Right ventricle myocardium superior (tissue), 1 donor: Measurements from ENCODE around the gene DMXL1. TPM values are rescaled to one million over a fixed set of nuclear protein-coding genes. Genes with fewer than 3 reads are reported as not detected.
"Not testable (repeated sequence)": the region's sequence is repeated elsewhere in the genome, so short reads cannot be mapped to it uniquely, and the experiment has no call there.

Source experiments
- ATAC-seq: fragments of 200-7000 bp; cut with Tn5 transposase; one replicate; pipeline ENCODE4 v1.9.1; 2020; ENCODE audit warnings: mild to moderate bottlenecking; ENCODE audit not compliant: poor library complexity
- DNase-seq: peaks from one replicate; pipeline ENCODE4 v3.0.0-alpha.2; 2020
- intact Hi-C: fragments of 100-400 bp; cut with DNase I; formaldehyde crosslinking; loops from one replicate; pipeline ENCODE4 v1.11.2; 2022
- total RNA-seq: library from RNA; stranded (reverse); fragmentation: NEBNext Ultra II Directional; extraction: Animal tissue kit (Norgen Biotek cat#: 25700); gene quantifications from one replicate; pipeline ENCODE4 v1.2.1, GENCODE V29; 2021
- donor health status: DM: no; HTN: yes; CAD: no; lungs with severe emphysema.

The DMXL1 gene
- total RNA-seq, 1 donor from 2014 or later, result 23.3 TPM

DNA sequence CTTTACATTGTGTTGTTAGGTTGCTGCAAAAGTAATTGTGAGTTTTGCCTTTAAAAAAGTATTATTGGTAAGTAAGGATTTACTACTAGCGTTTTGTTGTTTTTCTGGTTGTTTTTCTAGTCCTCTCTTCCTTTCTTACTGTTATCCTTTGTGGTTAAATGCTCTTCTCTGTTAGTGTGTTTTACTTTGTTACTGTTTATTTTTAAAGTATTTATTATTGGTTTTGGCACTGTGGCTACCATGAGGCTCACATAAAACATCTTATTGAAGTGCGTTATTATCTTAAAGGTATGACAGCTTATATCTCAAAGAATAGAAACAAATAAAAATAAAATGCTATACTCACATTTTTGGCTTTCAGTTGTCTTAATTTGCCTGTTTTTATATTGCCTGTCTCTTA, 17.6 kb downstream of the DMXL1 start:
- DNase-seq (no peak), ATAC-seq (no peak)
- intact Hi-C loops, result no loop called here

DNA sequence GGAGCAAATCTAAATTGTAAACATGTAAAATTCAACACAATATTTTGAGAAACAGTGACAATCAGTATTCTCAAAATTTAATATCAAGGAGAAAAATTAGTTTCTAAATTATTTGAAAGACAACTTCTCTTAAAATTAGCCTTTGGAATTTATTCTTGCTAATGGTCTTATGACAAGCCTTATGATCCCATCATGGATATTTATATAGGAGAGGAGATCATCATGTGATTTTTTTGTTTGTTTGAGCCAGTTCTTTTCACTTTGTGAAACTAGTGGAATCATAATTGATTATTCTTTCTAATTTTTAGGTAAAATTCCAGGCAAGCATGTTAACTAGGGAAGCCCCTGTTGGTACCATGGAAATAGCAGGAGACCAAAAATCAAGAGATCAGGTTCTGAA, 24.7 kb downstream of the DMXL1 start:
- DNase-seq, result no peak
- intact Hi-C loops, result no loop called here
- ATAC-seq, result no peak

DNA sequence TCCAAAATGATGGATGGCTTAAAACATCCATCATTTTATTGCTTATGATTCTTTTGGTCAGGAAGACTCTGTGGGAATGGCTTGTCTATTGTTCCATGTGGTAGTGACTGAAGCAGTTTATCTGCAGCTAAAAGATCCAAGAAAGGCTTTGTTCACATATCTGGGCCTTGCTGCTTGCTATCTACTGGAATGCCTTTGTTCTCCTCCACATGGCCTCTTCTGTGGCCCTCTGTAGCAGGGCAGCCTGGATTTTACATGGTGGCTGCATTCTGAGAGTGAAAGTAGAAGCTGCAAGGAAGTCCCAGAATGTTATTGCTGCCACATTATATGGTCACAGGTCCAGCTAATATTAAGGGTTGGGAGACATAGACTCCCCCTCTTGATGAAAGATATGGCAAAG, 35.1 kb downstream of the DMXL1 start:
- no peak for DNase-seq
- ATAC-seq, result no peak
- intact Hi-C loops, result no loop called here

DNA sequence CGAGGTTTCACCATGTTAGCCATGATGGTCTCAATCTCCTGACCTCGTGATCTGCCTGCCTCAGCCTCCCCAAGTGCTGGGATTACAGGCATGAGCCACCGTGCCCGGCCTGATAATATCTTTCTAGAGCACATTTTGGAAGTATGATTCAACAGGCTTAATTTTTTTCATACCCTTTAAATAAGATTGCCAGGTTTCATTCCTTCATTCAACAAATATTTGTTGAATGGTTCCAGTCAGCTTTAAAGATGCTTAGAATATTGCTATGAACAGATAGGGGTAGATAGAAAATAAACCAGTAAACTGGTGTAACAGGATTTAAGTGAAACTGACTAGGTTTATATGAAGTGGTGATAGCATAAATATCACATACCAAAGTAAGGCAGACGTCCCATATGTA, 41.3 kb downstream of the DMXL1 start:
- intact Hi-C loops, result no loop called here
- DNase-seq (no peak), ATAC-seq (no peak)

DNA sequence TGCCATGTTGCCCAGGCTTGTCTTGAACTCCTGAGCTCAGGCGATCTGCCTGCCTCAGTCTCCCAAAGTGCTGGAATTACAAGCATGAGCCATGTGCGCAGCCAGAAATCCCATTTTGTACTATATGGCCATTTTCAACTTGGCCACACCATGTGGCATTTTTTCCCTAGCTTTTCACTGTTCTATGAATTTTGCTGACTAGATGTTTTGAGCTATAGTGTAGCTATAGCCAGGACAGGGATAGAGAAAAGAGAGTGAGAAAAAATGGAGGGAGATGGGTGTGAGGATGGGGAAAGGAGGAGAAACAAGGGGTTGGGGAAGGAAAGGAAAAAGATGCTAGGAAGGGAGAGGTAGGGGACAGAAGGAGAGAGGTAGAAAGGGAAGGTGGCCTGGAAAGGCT, 46.4 kb downstream of the DMXL1 start:
- ATAC-seq, result no peak
- no peak for DNase-seq
- intact Hi-C loops, result no loop called here

DNA sequence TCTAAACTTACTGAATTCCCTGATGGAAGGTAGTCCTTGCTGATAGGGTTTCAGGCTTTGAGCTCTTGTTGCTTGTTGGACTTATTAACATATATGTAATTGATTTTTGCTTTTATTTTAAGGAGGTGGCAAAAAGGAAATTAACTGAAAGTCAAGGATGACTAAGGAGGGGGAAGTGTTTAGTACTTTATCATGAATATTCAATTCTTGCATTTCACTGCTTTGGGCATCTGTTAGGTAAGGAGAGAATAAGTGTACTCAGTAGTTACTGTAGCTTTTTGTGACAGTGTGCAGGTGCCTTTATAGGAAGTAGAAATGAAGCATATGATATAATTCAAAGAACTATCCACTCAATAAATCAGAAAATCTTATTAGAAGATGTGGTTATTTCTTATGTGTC, 47.1 kb downstream of the DMXL1 start:
- intact Hi-C loops, result no loop called here
- no peak for ATAC-seq
- no peak for DNase-seq

DNA sequence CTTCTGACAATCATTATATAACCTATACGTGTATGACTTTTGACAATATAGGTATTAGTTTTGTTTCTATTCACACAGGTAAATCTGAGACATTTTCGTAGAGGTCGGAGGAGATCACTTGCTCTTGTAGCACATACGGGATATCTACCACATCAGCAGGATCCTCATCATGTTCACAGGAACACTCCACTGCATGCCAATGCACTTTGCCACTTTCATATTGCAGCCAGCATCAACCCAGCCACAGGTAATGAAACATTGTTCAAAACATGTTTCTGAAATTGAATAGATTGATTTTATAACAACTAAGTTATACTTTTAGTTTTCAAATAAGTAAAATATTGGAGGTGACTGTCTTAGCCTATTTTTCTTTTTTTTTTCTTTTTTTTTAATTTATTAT, 50.0 kb downstream of the DMXL1 start:
- ATAC-seq, result no peak
- intact Hi-C loops, result no loop called here
- no peak for DNase-seq

DNA sequence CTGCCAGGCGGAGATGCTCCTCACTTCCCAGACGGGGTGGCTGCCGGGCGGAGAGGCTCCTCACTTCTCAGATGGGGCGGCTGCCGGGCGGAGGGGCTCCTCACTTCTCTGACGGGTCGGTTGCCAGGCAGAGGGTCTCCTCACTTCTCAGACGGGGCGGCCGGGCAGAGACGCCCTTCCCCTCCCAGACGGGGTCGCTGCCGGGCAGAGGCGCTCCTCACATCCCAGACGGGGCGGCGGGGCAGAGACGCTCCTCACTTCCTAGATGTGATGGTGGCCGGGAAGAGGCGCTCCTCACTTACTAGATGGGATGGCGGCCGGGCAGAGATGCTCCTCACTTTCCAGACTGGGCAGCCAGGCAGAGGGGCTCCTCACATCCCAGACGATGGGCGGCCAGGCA, 51.6 kb downstream of the DMXL1 start:
- ATAC-seq, DNase-seq, intact Hi-C loops: not testable (repeated sequence)

DNA sequence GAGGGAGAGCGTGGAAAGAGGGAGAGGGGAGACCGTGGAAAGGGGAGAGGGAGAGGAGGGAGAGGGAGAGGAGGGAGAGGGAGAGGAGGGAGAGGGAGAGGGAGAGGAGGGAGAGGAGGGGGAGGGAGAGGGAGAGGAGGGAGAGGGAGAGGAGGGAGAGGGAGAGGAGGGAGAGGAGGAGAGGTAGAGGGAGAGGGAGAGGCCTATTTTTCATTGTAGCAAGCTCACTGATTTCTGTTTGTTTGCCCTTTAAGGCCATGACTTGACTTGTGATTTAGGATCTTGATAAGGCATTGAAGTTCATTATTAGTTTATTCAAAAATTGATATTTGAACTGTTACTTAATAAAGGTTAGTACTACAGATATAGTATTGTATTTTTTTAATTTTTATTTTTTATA, 52.4 kb downstream of the DMXL1 start:
- DNase-seq (no peak), ATAC-seq (no peak)
- intact Hi-C loops, result no loop called here

DNA sequence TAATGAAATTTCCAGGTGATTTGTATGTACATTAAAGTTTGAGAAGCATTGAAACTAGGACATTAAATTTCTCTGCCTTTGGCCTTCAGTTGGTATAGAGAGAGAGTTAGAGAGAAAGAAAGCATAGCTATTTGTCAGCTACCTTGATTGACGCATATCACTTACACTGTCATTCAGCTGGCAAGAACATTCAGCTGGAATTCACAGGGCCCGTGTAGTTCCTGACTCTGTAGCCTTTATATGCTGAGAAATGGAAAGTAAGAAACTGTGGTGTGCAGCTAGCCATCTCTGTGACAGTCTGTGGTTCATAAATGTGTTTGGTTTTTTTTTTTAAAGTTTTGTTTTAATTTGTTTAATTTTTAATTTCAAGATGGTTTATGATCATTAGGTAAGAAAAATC, 58.9 kb downstream of the DMXL1 start:
- ATAC-seq (no peak), DNase-seq (no peak)
- intact Hi-C loops, result no loop called here

DNA sequence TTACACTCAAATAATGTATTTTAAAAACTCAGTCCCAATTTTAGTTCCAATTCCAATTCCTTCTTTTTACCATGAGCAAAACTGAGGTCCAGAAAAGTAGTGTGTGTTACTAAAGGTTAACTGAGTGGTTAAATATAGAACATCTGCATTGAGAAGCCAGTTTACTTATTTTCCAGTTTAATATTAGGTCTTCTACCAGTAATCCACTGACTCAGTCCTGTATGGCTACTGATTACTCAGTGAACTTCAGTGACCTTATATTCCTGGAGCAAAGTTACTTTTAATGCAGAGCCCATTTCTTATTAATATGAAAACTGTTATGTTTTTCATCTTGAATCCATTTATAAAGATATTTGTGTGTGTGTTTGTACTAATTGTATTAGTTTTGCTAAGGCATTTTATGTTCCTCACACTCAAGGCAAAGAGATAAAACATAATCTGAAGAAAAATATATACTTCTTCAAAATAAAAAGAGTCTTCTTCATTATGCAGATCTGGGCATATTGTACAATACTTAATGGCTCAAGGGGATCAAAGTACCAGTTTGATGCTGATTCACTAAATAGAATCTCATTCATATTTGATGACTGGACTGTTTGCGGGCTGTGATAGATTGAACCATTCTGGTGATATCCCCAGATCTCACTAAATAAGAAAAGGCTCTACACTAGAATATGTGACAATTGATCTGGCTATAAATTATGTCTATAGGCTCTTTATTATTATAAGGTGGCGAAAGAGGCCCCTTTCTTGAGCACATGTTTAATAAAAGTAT, 60.8 kb downstream of the DMXL1 start:
- ATAC-seq (no peak), DNase-seq (no peak)
- intact Hi-C loops, result no loop called here

DNA sequence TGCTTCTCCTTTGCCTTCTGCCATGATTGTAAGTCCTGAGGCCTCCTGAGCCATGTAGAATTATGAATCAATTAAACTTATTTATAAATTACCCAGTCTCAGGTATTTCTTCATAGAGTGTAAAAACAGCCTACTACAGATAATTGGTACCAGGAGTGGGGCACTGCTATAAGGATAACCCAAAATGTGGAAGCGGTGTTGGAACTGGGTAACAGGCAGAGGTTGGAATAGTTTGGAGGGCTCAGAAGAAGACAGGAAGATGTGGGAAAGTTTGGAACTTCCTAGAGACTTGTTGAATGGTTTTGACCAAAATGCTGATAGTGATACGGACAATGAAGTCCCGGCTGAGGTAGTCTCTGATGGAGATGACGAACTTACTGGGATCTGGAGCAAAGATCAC, 64.9 kb downstream of the DMXL1 start:
- DNase-seq, intact Hi-C loops, ATAC-seq: not testable (repeated sequence)

DNA sequence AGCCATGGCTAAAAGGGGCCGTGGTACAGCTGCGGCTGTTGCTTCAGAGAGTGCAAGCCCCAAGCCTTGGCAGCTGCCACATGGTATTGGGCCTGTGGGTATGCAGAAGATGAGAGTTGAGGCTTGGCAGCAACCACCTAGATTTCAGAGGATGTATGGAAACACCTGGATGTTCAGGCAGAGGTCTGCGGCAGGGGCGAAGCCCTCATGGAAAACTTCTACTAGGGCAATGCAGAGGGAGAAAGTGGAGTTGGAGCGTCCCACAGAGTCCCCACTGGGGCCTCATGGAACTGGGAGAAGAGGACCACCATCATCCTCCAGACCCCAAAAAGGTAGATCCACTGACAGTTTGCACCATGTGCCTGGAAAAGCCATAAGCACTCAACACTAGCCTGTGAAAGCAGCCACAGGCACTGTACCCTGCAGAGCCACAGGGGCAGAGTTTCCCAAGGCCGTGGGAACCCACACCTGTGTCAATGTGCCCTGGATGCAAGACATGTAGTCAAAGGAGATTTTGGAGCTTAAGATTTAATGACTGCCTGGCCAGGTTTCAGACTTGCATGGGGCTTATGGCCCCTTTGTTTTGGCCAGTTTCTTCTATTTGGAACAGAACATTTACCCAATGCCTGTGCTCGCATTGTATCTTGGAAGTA, 65.9 kb downstream of the DMXL1 start:
- ATAC-seq, result no peak
- intact Hi-C loops, result no loop called here
- no peak for DNase-seq

DNA sequence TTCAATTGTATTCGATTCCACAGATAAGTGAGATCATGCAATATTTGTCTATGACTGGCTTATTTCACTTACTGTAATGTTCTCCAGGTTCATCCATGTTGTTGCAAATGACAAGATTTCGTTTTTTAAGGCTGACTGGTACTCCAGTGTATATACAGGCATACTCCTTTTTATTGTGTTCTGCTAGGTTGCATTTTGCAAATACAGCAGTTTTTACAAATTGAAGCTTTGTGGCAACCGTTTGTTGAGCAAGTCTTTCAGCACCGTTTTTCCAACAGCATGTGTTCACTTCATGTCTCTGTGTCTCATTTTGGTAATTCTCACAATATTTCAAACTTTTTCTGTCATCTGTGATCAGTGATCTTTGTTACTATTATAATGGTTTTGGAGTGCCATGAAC, 82.7 kb downstream of the DMXL1 start:
- no peak for ATAC-seq
- intact Hi-C loops, result no loop called here
- no peak for DNase-seq

DNA sequence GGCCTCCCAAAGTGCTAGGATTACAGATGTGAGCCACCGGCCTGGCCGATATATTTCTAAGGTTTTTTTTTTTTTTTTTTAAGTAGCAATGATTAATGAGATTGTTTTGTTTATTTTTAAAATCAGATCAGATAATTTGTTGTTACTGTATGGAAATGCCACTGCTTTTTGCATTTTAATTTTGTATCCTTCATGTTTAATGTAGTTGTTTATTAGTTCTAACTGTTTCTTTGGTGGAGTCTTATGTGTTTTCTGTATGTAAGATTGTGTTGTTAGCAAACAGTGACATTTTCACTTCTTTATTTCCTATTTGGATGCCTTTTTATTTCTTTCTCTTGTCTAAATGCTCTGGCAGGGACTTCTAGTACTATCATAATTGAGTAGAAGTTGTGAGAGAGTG, 87.3 kb downstream of the DMXL1 start:
- ATAC-seq (no peak), DNase-seq (no peak)
- intact Hi-C loops, result no loop called here

DNA sequence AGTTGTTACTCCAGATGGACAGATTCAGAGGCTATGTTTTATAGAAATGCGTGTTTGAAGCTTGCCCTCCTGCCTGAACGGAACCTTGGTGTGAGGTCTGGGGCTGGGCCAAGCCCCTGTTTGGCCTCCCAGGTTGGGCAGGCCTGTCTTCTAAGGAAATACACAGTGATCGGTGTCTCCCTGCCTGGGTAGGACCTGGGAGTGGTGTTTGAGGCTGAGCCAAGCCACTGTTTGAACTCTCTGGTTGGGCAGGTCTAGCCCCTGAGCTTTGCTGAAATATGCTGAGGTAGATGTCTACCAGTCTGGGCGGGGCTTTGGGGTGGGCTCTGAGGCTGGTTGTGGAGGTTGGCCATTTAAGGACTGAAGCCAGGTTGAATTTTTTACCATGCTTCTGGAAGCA, 90.5 kb downstream of the DMXL1 start:
- no peak for DNase-seq
- ATAC-seq, result no peak
- intact Hi-C loops, result no loop called here

DNA sequence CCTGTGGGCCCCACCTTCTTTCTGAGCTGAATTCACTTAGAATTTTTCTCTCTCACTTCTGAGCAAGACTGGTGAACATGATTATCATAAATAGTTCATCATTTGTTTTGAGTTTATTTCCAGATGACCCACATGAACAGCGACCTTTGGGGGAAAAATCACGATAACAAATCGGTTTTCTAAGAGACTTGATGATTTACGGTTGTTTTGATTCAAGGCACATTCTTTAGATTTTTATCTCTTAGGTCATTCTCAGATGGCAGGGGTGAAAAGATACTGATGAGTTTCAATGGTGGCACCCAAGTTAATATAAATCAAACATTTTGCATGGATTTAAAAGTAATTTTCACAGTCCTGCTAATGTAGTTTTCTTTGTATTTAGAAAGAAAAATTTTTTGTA, 95.1 kb downstream of the DMXL1 start:
- DNase-seq, result no peak
- intact Hi-C loops, result no loop called here
- ATAC-seq, result no peak

DNA sequence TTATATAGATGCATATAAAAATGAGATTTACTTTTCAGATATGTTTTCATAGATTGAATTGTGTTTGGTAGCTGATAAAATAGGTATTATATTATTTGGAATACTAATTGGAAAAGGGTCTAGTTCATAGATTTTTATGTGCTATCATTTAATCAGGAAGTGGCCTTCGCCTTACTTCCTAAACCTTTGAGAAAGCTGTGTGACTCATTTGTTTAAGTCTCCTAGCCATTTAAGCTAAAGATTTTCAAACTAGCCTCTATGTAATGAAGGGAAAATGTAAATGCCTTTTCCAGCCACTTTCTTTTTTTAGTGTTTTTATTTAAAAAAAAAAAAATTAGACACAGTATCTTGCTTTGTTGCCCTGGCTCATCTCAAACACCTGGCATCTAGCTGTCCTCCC, 97.5 kb downstream of the DMXL1 start:
- DNase-seq, result no peak
- no peak for ATAC-seq
- intact Hi-C loops, result no loop called here

DNA sequence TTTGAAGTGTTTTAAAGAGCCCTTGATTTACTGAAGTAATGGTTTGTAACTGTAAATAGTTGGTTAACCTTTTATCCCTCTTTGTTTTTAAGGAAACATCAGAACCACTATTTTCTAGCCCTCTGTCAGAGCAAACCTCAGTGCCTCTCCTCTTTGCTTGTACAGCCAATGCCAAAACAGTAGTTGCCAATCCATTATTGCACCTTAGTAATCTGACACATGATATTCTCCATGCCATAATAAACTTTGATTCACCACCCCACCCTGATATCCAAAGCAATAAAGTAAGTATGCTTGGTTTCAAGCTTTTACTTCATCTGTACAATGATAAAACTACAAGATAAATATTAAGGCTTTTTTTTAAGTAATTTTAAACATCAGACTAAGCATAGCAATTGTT, 100.8 kb downstream of the DMXL1 start:
- DNase-seq, result no peak
- intact Hi-C loops, result no loop called here
- ATAC-seq, result peak; percentile 61

DNA sequence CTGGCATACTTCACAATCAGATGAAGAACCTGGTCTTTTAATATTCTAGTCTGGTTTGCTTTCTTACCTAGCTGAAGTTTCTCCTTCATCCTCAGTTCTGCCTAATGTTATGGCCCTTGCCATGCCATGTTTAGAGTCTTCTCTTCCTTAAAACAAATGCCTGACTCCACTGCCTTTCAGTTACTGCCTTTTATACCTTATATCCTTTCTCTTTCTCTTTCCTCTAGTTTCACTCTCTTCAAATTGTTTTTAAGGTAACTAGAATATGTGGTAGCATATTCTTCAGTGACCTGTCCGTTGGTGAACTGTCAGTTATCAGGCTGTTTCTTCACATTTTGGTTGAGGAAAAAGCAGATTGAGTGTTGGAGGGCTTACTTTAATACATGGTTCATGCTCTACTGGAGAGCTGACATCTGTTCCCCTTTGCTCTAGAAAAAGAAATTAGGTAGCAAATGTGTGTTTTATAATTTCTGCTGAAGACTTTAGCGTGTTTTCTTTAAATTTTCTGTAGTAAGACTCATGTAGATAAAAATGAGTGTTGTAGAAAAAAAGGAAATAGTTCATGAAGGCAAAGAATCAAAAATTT, 103.8 kb downstream of the DMXL1 start:
- DNase-seq, result no peak
- ATAC-seq, result no peak
- intact Hi-C loops, result no loop called here
